GM12878 (cell line): Measurements from ENCODE around the gene KDM8. TPM values are rescaled to one million over a fixed set of nuclear protein-coding genes. Genes with fewer than 3 reads are reported as not detected.

Experiments
- BRCA1 ChIP-seq: IDR thresholded peaks from 2 replicates; pipeline ENCODE4 v1.6.1; 2011; ENCODE audit warnings: low read depth, low read length, improper control_type of control experiment
- CBX3 ChIP-seq: fragments of 200-600 bp; sonication (generic); IDR thresholded peaks from 2 replicates; pipeline ENCODE4 v1.6.1; 2016; ENCODE audit warnings: low read depth, borderline replicate concordance
- CREM ChIP-seq: IDR thresholded peaks from 2 replicates; pipeline ENCODE4 v1.6.1; 2014; ENCODE audit warnings: antibody characterized with exemption, low read depth
- EGR1 ChIP-seq, 2 experiments: IDR thresholded peaks; 1 replicate in 1 of 2; 2 replicates in 1 of 2; pipeline ENCODE4 v1.6.1; 2011 to 2012; ENCODE audit warnings: low read depth in 2 of 2, low read length in 2 of 2, borderline replicate concordance in 1 of 2, mild to moderate bottlenecking in 1 of 2, moderate library complexity in 1 of 2
- ETV6 ChIP-seq, 2 experiments: fragments of 450-650 bp in 1 of 2; IDR thresholded peaks in 1 of 2; conservative IDR thresholded peaks in 1 of 2; 2 replicates each; pipeline ENCODE4 v1.6.1; 2014; ENCODE audit warnings: antibody characterized with exemption in 1 of 2, borderline replicate concordance in 1 of 2, low read depth in 1 of 2, mild to moderate bottlenecking in 1 of 2, moderate library complexity in 1 of 2
- FOXK2 ChIP-seq: fragments of 450-650 bp; IDR thresholded peaks from 2 replicates; pipeline ENCODE4 v1.6.1; 2017; ENCODE audit warnings: mild to moderate bottlenecking, moderate library complexity
- HCFC1 ChIP-seq: fragments of 150-350 bp; IDR thresholded peaks from 2 replicates; pipeline ENCODE4 v1.6.1; 2014; ENCODE audit warnings: low read length
- MEF2A ChIP-seq: IDR thresholded peaks from 2 replicates; pipeline ENCODE4 v1.6.1; 2011; ENCODE audit warnings: low read depth, mild to moderate bottlenecking, low read length, moderate library complexity; ENCODE audit not compliant: insufficient read depth
- MXI1 ChIP-seq: fragments of 150-350 bp; IDR thresholded peaks from 2 replicates; pipeline ENCODE4 v1.6.1; 2011; ENCODE audit warnings: low read depth, mild to moderate bottlenecking, inconsistent platforms, low read length, improper control_type of control experiment
- MYB ChIP-seq: fragments of 150-350 bp; IDR thresholded peaks from 2 replicates; pipeline ENCODE4 v1.6.1; 2014; ENCODE audit warnings: mild to moderate bottlenecking, low read depth, low read length, borderline replicate concordance
- NFXL1 ChIP-seq: fragments of 450-650 bp; IDR thresholded peaks from 2 replicates; pipeline ENCODE4 v1.6.1; 2017; ENCODE audit warnings: antibody characterized with exemption, mild to moderate bottlenecking, borderline replicate concordance
- NR2C1 ChIP-seq: fragments of 450-650 bp; IDR thresholded peaks from 2 replicates; pipeline ENCODE4 v1.6.1; 2017; ENCODE audit warnings: antibody characterized with exemption, mild to moderate bottlenecking, moderate library complexity
- NR2C2 ChIP-seq: IDR thresholded peaks from 2 replicates; pipeline ENCODE4 v1.6.1; 2011; ENCODE audit warnings: borderline replicate concordance, low read depth; ENCODE audit not compliant: control insufficient read depth, insufficient read length
- NR2F1 ChIP-seq: fragments of 450-650 bp; conservative IDR thresholded peaks from 2 replicates; pipeline ENCODE4 v1.6.1; 2017; ENCODE audit warnings: mild to moderate bottlenecking
- RAD21 ChIP-seq: IDR thresholded peaks from 2 replicates; pipeline ENCODE4 v1.6.1; 2011; ENCODE audit warnings: mild to moderate bottlenecking, low read depth, low read length, moderate library complexity; ENCODE audit not compliant: insufficient read depth
- RFX5 ChIP-seq: IDR thresholded peaks from 2 replicates; pipeline ENCODE4 v1.6.1; 2011; ENCODE audit warnings: low read depth, low read length, improper control_type of control experiment
- SIX5 ChIP-seq: IDR thresholded peaks from 2 replicates; pipeline ENCODE4 v1.6.1; 2011; ENCODE audit warnings: mild to moderate bottlenecking, low read depth, low read length, moderate library complexity; ENCODE audit not compliant: severe bottlenecking
- STAT3 ChIP-seq: IDR thresholded peaks from 2 replicates; pipeline ENCODE4 v1.6.1; 2011; ENCODE audit warnings: low read depth, low read length, improper control_type of control experiment
- TARDBP ChIP-seq: IDR thresholded peaks from 2 replicates; pipeline ENCODE4 v1.6.1; 2016; ENCODE audit warnings: borderline replicate concordance
- ZNF217 ChIP-seq: fragments of 450-650 bp; IDR thresholded peaks from 2 replicates; pipeline ENCODE4 v1.6.1; 2017; ENCODE audit warnings: antibody characterized with exemption, mild to moderate bottlenecking
- polyA plus RNA-seq, 11 experiments: library from polyadenylated mRNA; depleted of rRNA in 4 of 11; unstranded in 6 of 11; stranded (reverse) in 5 of 11; fragments of >200 nt; fragmentation: Nextera tagmentation in 4 of 11; fragmentation: Illumina TruSeq in 1 of 11; extraction: Ambion mirVana in 4 of 11; extraction: Trizol in 1 of 11; gene quantifications; 1 replicate in 1 of 11; 2 replicates in 10 of 11; pipeline versions ENCODE4 v1.2.1 to v1.2.3, GENCODE V29; 2011 to 2016; ENCODE audit warnings: inconsistent platforms in 2 of 11, missing spikeins in 2 of 11, low read depth in 1 of 11
- total RNA-seq, 4 experiments: library from RNA; depleted of rRNA in 3 of 4; stranded (reverse); fragments of >200 nt in 3 of 4; fragmentation: Illumina TruSeq in 1 of 4; extraction: Trizol in 1 of 4; gene quantifications; 2 replicates each; pipeline versions ENCODE4 v1.2.1 to v1.2.3, GENCODE V29; 2013 to 2021
- TF ChIP-seq, protein P1 (sequence below): fragments of 450-650 bp; IDR thresholded peaks from 2 replicates; pipeline ENCODE4 v1.6.1; 2017; ENCODE audit warnings: mild to moderate bottlenecking, moderate library complexity
- TF ChIP-seq, protein P2 (sequence below): IDR thresholded peaks from 2 replicates; pipeline ENCODE4 v1.6.1; 2011; ENCODE audit warnings: borderline replicate concordance, low read depth, mild to moderate bottlenecking, moderate library complexity, mixed read lengths, low read length; ENCODE audit not compliant: insufficient read depth; ENCODE audit errors: extremely low read length
- TF ChIP-seq, protein P3 (sequence below): fragments of 150-350 bp; IDR thresholded peaks from 2 replicates; pipeline ENCODE4 v1.6.1; 2014; ENCODE audit warnings: mild to moderate bottlenecking, low read depth, low read length

KDM8 gene
- total and polyA plus RNA-seq, 10 of the 15 experiments (the other 5 are each of a cell fraction or from before 2014, with no cell fraction given) = 0.79 to 8.9 (median 5.8) TPM

DNA sequence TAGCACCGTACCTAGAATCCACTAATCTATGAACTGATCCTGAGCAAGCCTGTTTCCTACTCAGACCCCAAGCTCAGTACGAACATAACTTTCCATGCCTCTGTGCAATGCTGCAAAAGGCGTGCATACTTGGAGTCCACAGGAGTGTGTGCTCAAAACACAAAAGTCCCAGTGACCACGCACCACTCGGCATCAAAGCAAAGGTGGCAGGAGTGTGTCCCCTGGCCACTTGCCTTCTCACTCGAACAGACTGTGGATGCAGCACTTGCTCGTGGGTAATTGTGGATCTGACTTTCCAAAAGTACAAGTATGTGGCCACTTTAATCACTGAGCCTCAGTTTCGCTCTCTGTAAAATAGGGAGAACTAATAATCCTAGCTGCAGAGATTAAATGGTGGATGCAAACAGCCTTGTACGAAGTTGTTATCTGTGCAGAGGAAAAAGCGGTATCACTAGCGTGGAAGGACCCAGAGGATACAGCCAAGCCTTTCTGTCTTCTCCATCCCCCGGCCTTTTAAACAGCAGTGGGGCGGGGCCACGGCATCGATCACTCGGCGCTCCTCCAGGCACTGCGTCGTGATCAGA is 311 bp upstream of the KDM8 start (continued):
- TF ChIP-seq, protein P1, sequence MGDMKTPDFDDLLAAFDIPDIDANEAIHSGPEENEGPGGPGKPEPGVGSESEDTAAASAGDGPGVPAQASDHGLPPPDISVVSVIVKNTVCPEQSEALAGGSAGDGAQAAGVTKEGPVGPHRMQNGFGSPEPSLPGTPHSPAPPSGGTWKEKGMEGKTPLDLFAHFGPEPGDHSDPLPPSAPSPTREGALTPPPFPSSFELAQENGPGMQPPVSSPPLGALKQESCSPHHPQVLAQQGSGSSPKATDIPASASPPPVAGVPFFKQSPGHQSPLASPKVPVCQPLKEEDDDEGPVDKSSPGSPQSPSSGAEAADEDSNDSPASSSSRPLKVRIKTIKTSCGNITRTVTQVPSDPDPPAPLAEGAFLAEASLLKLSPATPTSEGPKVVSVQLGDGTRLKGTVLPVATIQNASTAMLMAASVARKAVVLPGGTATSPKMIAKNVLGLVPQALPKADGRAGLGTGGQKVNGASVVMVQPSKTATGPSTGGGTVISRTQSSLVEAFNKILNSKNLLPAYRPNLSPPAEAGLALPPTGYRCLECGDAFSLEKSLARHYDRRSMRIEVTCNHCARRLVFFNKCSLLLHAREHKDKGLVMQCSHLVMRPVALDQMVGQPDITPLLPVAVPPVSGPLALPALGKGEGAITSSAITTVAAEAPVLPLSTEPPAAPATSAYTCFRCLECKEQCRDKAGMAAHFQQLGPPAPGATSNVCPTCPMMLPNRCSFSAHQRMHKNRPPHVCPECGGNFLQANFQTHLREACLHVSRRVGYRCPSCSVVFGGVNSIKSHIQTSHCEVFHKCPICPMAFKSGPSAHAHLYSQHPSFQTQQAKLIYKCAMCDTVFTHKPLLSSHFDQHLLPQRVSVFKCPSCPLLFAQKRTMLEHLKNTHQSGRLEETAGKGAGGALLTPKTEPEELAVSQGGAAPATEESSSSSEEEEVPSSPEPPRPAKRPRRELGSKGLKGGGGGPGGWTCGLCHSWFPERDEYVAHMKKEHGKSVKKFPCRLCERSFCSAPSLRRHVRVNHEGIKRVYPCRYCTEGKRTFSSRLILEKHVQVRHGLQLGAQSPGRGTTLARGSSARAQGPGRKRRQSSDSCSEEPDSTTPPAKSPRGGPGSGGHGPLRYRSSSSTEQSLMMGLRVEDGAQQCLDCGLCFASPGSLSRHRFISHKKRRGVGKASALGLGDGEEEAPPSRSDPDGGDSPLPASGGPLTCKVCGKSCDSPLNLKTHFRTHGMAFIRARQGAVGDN = no peak
- peak; percentile 73; the same call in 1 of the 2 replicates for TF ChIP-seq HCFC1
- no peak for TF ChIP-seq CBX3
- TF ChIP-seq CREM = no peak; the same call in 1 of the 2 replicates
- TF ChIP-seq SIX5 = peak; percentile 45
- TF ChIP-seq BRCA1 = no peak
- no peak for TF ChIP-seq MEF2A
- no peak for TF ChIP-seq MYB
- TF ChIP-seq NFXL1 = no peak
- TF ChIP-seq ZNF217 = no peak
- TF ChIP-seq RFX5 = no peak
- no peak for TF ChIP-seq RAD21
- TF ChIP-seq, protein P2, sequence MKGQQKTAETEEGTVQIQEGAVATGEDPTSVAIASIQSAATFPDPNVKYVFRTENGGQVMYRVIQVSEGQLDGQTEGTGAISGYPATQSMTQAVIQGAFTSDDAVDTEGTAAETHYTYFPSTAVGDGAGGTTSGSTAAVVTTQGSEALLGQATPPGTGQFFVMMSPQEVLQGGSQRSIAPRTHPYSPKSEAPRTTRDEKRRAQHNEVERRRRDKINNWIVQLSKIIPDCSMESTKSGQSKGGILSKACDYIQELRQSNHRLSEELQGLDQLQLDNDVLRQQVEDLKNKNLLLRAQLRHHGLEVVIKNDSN = no peak
- TF ChIP-seq NR2C2 = peak; percentile 100
- TF ChIP-seq, protein P3, sequence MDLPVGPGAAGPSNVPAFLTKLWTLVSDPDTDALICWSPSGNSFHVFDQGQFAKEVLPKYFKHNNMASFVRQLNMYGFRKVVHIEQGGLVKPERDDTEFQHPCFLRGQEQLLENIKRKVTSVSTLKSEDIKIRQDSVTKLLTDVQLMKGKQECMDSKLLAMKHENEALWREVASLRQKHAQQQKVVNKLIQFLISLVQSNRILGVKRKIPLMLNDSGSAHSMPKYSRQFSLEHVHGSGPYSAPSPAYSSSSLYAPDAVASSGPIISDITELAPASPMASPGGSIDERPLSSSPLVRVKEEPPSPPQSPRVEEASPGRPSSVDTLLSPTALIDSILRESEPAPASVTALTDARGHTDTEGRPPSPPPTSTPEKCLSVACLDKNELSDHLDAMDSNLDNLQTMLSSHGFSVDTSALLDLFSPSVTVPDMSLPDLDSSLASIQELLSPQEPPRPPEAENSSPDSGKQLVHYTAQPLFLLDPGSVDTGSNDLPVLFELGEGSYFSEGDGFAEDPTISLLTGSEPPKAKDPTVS = no peak
- no peak for TF ChIP-seq TARDBP
- TF ChIP-seq FOXK2 = peak; percentile 66; the same call in 1 of the 2 replicates
- no peak for TF ChIP-seq NR2C1
- TF ChIP-seq ETV6 (conservative IDR thresholded peaks at IDR 0.05 in 1 of 2, IDR thresholded peaks at IDR 0.05 in 1 of 2; ENCODE audit: borderline replicate concordance in 1 of 2, low read depth in 1 of 2) = no peak
- no peak for TF ChIP-seq STAT3
- no peak for TF ChIP-seq NR2F1
- peak; percentile 13 to 97; a peak in 1 of 3 replicates for TF ChIP-seq EGR1 (IDR thresholded peaks at IDR 0.05; ENCODE audit: borderline replicate concordance in 1 of 2, low read depth in 2 of 2, low read length in 2 of 2)
- TF ChIP-seq MXI1 = no peak
